Lower leg skin (tissue), 3 donors: ENCODE measurements around the gene SHC3.

Experiments used
- CTCF ChIP-seq, 3 donors: fragments of 450-650 bp; IDR thresholded peaks; one replicate each; pipeline ENCODE4 v1.5.1; 2016; ENCODE audit warnings: antibody characterized with exemption in 3 of 3, mild to moderate bottlenecking in 3 of 3, moderate library complexity in 2 of 3
- POLR2A ChIP-seq, 2 donors: fragments of 450-650 bp; IDR thresholded peaks; one replicate each; pipeline ENCODE4 v1.6.1; 2016 to 2017; ENCODE audit warnings: antibody characterized with exemption in 2 of 2, mild to moderate bottlenecking in 1 of 2, moderate library complexity in 1 of 2

- TF ChIP-seq CTCF (IDR thresholded peaks at IDR 0.05) (no peak), POLR2A (IDR thresholded peaks at IDR 0.05) (no peak)
Observed at GRCh38 chr9:89113851-89114250, 64.8 kb downstream of the SHC3 start.
